ENCODE results near the gene S100B.

GRCh38 chr21:46556802-46557201 lies 48.1 kb downstream of the S100B start:
- TF ChIP-seq CTCF (IDR thresholded peaks at IDR 0.05) (no peak), POLR2AphosphoS5 (IDR thresholded peaks at IDR 0.05) (no peak), EP300 (IDR thresholded peaks at IDR 0.05; ENCODE audit: low read depth) (no peak)

Measured in transverse colon (tissue), 4 donors.